IPS DF 19.7 (cell line): ENCODE results near the gene INPP5B.
"Not testable (repeated sequence)": the region's sequence is repeated elsewhere in the genome, so short reads cannot be mapped to it uniquely, and the experiment has no call there.

Experiments
- DNase-seq: peaks from one replicate; pipeline ENCODE4 v3.0.0-alpha.2; 2013; ENCODE audit warnings: low read depth, low spot score

INPP5B gene

GRCh38 chr1:37948166-37948565, 1.3 kb upstream of the INPP5B start:
- DNase-seq: no peak

- DNase-seq: no peak
Measured at GRCh38 chr1:37947364-37947763, 511 bp upstream of the INPP5B start.

GRCh38 chr1:37945743-37946702, 830 bp downstream of the INPP5B start:
- DNase-seq: no peak

- no peak for DNase-seq
Measured at GRCh38 chr1:37945251-37945650, 1.6 kb downstream of the INPP5B start.

- no peak for DNase-seq
Measured at GRCh38 chr1:37944816-37945215, 2.0 kb downstream of the INPP5B start.

- no peak for DNase-seq
Measured at GRCh38 chr1:37944086-37944763, 2.6 kb downstream of the INPP5B start.

- no peak for DNase-seq
Measured at GRCh38 chr1:37940299-37940947, 6.4 kb downstream of the INPP5B start.

GRCh38 chr1:37936760-37937159, 10.1 kb downstream of the INPP5B start:
- not testable (repeated sequence) for DNase-seq

GRCh38 chr1:37932759-37933158, 14.1 kb downstream of the INPP5B start:
- no peak for DNase-seq

- DNase-seq: peak; percentile 92
Measured at GRCh38 chr1:37931361-37932158, 15.3 kb downstream of the INPP5B start.

- no peak for DNase-seq
Measured at GRCh38 chr1:37931102-37931360, 15.8 kb downstream of the INPP5B start.

GRCh38 chr1:37930246-37931101, 16.4 kb downstream of the INPP5B start:
- DNase-seq: no peak

GRCh38 chr1:37926038-37926924, 20.6 kb downstream of the INPP5B start:
- DNase-seq: no peak

- DNase-seq: no peak
Measured at GRCh38 chr1:37925316-37925715, 21.5 kb downstream of the INPP5B start.

GRCh38 chr1:37923551-37923889, 23.3 kb downstream of the INPP5B start:
- no peak for DNase-seq

GRCh38 chr1:37922767-37923550, 23.9 kb downstream of the INPP5B start:
- DNase-seq: no peak

GRCh38 chr1:37919277-37919676, 27.6 kb downstream of the INPP5B start:
- DNase-seq: peak; percentile 30

GRCh38 chr1:37915476-37916093, 31.3 kb downstream of the INPP5B start:
- DNase-seq: no peak
